ENCODE results near the gene M1AP. TPM values are rescaled to one million over a fixed set of nuclear protein-coding genes. Genes with fewer than 3 reads are reported as not detected.

M1AP gene
- total and polyA plus RNA-seq, 2 of the 4 experiments (the other 2 are of a cell fraction), result 0.03 TPM; not detected in 1

- Histone ChIP-seq H3K14ac (replicated peaks; ENCODE audit: low read depth, low read length) (no peak overlapping the region), H2AK5ac (ENCODE audit: low read depth, low read length) (no peak overlapping the region), H3K9ac (ENCODE audit: low read depth, low read length) (no peak overlapping the region), H3K36me3 (ENCODE audit: control insufficient read depth, insufficient read depth, low read length) (no peaks in the 10 kb centered on the region), H4K20me1 (ENCODE audit: insufficient read depth, low read length) (no peaks in the 10 kb centered on the region), H2BK5ac (ENCODE audit: low read depth, low read length, poor library complexity, severe bottlenecking) (no peak overlapping the region), H2BK120ac (ENCODE audit: low read depth, low read length) (no peak overlapping the region), H2BK15ac (ENCODE audit: low read depth, low read length) (no peak overlapping the region), H4K5ac (ENCODE audit: low read depth, low read length) (no peak overlapping the region), H3K27ac (ENCODE audit: insufficient read depth, low read length) (no peak overlapping the region), H2AFZ (replicated peaks; ENCODE audit: low read length, poor library complexity) (no peak overlapping the region), H3K27me3 (ENCODE audit: control insufficient read depth, insufficient read depth, low read length) (peaks cover 5% of the 10 kb centered on the region), H4K8ac (ENCODE audit: low read depth in 2 of 2, low read length in 2 of 2) (no peak overlapping the region), H4K91ac (ENCODE audit: insufficient read depth, low read depth, low read length) (no peak overlapping the region), H3K23ac (ENCODE audit: low read depth, low read length) (no peak overlapping the region), H3K9me1 (ENCODE audit: insufficient read depth, low read length) (no peaks in the 10 kb centered on the region; the same call in 1 of the 2 replicates), H3K4me1 (ENCODE audit: control insufficient read depth, insufficient read depth, low read length) (no peaks in the 10 kb centered on the region), H2BK20ac (ENCODE audit: low read depth, low read length) (no peak overlapping the region), H3K79me1 (ENCODE audit: low read depth in 1 of 2, low read length in 2 of 2) (no peaks in the 10 kb centered on the region), H3K4me3 (ENCODE audit: insufficient read depth, low read depth, low read length) (no peak overlapping the region), H3K9me3 (ENCODE audit: control insufficient read depth, insufficient read depth, low read length) (no peaks in the 10 kb centered on the region), H2AK9ac (replicated peaks; ENCODE audit: low read depth, low read length, poor library complexity) (no peak overlapping the region), H3K4ac (ENCODE audit: low read depth, low read length) (no peak overlapping the region), H3K4me2 (ENCODE audit: low read depth, low read length) (no peak overlapping the region), H3K18ac (ENCODE audit: low read depth, low read length) (no peak overlapping the region), H3K56ac (ENCODE audit: extremely low read depth, insufficient read depth, low read length) (no peak overlapping the region)
- DNase-seq, result no peak
- dilution Hi-C loops (cut with HindIII; ENCODE audit: low sequenced_read_pairs, unreplicated experiment), result no loop called here
- no peak for TF ChIP-seq NFE2L2 (IDR thresholded peaks at IDR 0.05; ENCODE audit: low read depth, low read length)
- TF ChIP-seq SMC3 (IDR thresholded peaks at IDR 0.05; ENCODE audit: low read depth, low read length), result no peak
- TF ChIP-seq USF2 (IDR thresholded peaks at IDR 0.05; ENCODE audit: low read depth, low read length), result no peak
- TF ChIP-seq POLR2A (IDR thresholded peaks at IDR 0.05; ENCODE audit: low read depth, low read length), result no peak
- no peak for TF ChIP-seq MAZ (IDR thresholded peaks at IDR 0.05; ENCODE audit: borderline replicate concordance, low read depth, low read length)
- intact Hi-C loops (cut with micrococcal nuclease), result no loop called here
- no peak for ATAC-seq (ENCODE audit: low read depth)
- no TSS peak for BruUV-seq (replicated peaks)
- ChIA-PET POLR2A (ENCODE audit: unreplicated experiment) (no interaction called here), CTCF (no interaction called here)
- WGBS, 2 experiments (ENCODE audit: extremely low coverage in 2 of 2, insufficient read length in 1 of 2), result no CpG with 5 or more reads among the region's 3 CpGs
- in situ Hi-C loops (cut with MboI; ENCODE audit: low sequenced_read_pairs), result no loop called here
Observed at GRCh38 chr2:74628538-74629105, 19.5 kb downstream of the M1AP start.
